ENCODE measurements around the gene LIPF. TPM values are rescaled to one million over a fixed set of nuclear protein-coding genes. Genes with fewer than 3 reads are reported as not detected.

The LIPF gene
- total RNA-seq, 1 experiment from 2014 or later: not detected

- ChIA-PET POLR2A (no interaction called here), CTCF (no interaction called here)
- Mint-ChIP-seq H3K4me1 (ENCODE audit: insufficient read depth, unreplicated experiment) (no peaks in the 10 kb centered on the region), H3K27me3 (ENCODE audit: insufficient read depth, unreplicated experiment) (no peaks in the 10 kb centered on the region), H3K9me3 (ENCODE audit: unreplicated experiment) (peaks cover 8% of the 10 kb centered on the region), H3K4me3 (ENCODE audit: unreplicated experiment) (no peak overlapping the region), H3K27ac (ENCODE audit: low read depth, unreplicated experiment) (no peak overlapping the region), H3K36me3 (ENCODE audit: insufficient read depth, unreplicated experiment) (no peaks in the 10 kb centered on the region)
- no TSS peak for BruUV-seq (replicated peaks)
- intact Hi-C loops (cut with micrococcal nuclease): no loop called here
- no peak for TF ChIP-seq CTCF (IDR thresholded peaks at IDR 0.05; ENCODE audit: unreplicated experiment)
- no peak for DNase-seq (ENCODE audit: unreplicated experiment)
These were observed 22.0 kb upstream of the LIPF start for GRCh38 chr10:88642209-88642608.

GRCh38 chr10:88642963-88643362 is 21.3 kb upstream of the LIPF start:
- H3K27me3 Mint-ChIP-seq (ENCODE audit: insufficient read depth, unreplicated experiment): no peaks in the 10 kb centered on the region
- H3K4me3 Mint-ChIP-seq (ENCODE audit: unreplicated experiment): no peak overlapping the region
- POLR2A ChIA-PET: no interaction called here
- H3K27ac Mint-ChIP-seq (ENCODE audit: low read depth, unreplicated experiment): no peak overlapping the region
- H3K9me3 Mint-ChIP-seq (ENCODE audit: unreplicated experiment): peaks cover 8% of the 10 kb centered on the region
- intact Hi-C loops (cut with micrococcal nuclease): no loop called here
- H3K36me3 Mint-ChIP-seq (ENCODE audit: insufficient read depth, unreplicated experiment): no peaks in the 10 kb centered on the region
- BruUV-seq (replicated peaks): no TSS peak
- peak; percentile 42 for DNase-seq (ENCODE audit: unreplicated experiment)
- no peaks in the 10 kb centered on the region for H3K4me1 Mint-ChIP-seq (ENCODE audit: insufficient read depth, unreplicated experiment)
- no peak for TF ChIP-seq CTCF (IDR thresholded peaks at IDR 0.05; ENCODE audit: unreplicated experiment)
- CTCF ChIA-PET: no interaction called here

DNA sequence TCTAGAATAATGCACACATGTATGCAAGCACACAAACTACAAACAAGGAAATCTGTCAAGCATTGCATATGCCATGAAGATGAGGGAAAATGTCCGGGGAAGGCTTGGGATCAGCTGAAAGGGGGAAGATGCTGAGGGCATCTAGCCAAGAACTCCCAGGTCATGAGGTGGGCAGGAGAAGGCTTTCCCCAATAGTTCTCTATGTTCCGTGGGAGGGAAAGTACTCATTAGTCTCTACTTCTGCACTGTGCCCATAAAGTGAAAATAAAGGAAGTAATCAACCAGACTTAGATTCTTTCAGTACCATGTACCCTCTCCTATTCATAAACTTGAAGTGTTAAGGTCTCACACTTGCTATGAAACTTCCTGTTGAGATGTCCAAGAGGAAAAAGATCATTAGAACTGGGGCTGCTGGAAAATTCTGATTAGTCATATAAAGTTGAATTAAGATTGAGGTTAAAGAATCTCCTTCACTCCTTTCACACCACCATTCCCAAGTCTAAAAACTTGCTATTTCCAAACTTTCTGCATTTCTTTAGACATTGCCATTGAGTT is 17.1 kb upstream of the LIPF start:
- DNase-seq (ENCODE audit: unreplicated experiment): no peak
- BruUV-seq (replicated peaks): no TSS peak
- Mint-ChIP-seq H3K4me1 (ENCODE audit: insufficient read depth, unreplicated experiment) (peaks cover 14% of the 10 kb centered on the region), H3K36me3 (ENCODE audit: insufficient read depth, unreplicated experiment) (peaks cover 5% of the 10 kb centered on the region), H3K27ac (ENCODE audit: low read depth, unreplicated experiment) (no peak overlapping the region), H3K9me3 (ENCODE audit: unreplicated experiment) (no peaks in the 10 kb centered on the region), H3K27me3 (ENCODE audit: insufficient read depth, unreplicated experiment) (no peaks in the 10 kb centered on the region), H3K4me3 (ENCODE audit: unreplicated experiment) (no peak overlapping the region)
- POLR2A ChIA-PET: no interaction called here
- CTCF ChIA-PET: interaction anchor here (0.6 kb wide), 1 partner anchor 163 kb away, joined by 3 read pairs; no protein-coding TSS in a partner anchor
- intact Hi-C loops (cut with micrococcal nuclease): no loop called here
- no peak for TF ChIP-seq CTCF (IDR thresholded peaks at IDR 0.05; ENCODE audit: unreplicated experiment)

- DNase-seq (ENCODE audit: unreplicated experiment): peak; percentile 80
- Mint-ChIP-seq H3K4me3 (ENCODE audit: unreplicated experiment) (no peak overlapping the region), H3K9me3 (ENCODE audit: unreplicated experiment) (no peaks in the 10 kb centered on the region), H3K27ac (ENCODE audit: low read depth, unreplicated experiment) (peak overlapping the region; percentile 75), H3K36me3 (ENCODE audit: insufficient read depth, unreplicated experiment) (peaks cover 5% of the 10 kb centered on the region), H3K4me1 (ENCODE audit: insufficient read depth, unreplicated experiment) (peaks cover 18% of the 10 kb centered on the region), H3K27me3 (ENCODE audit: insufficient read depth, unreplicated experiment) (no peaks in the 10 kb centered on the region)
- intact Hi-C loops (cut with micrococcal nuclease): no loop called here
- POLR2A ChIA-PET: interaction anchor here (0.7 to 1.8 kb wide), 4 partner anchors 9 to 281 kb away, joined by 3 to 6 read pairs (median 4); no protein-coding TSS in a partner anchor
- BruUV-seq (replicated peaks): no TSS peak
- no peak for TF ChIP-seq CTCF (IDR thresholded peaks at IDR 0.05; ENCODE audit: unreplicated experiment)
- CTCF ChIA-PET: no interaction called here
These were observed 13.1 kb upstream of the LIPF start for GRCh38 chr10:88651101-88651551.
